ENCODE measurements around the gene RYK.

DNA sequence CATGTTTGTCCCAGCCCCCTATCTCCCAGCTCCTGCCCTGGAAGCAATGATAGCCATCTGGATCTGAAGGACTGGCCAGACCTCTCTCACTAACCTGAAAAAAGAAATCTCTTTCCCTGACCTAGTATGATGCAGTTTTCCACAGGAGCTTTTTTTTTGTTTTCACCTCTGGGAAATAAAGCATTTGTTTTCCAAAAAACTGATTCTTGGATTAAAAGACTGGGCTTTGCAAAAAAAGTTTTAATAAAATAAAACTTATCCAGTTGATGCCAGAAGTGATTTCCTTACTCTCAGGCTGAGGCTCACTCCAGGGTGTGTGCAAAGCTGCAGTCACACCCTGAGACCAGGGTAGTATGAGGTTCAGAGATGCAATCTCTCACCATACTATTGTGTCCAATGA lies 104.0 kb downstream of the RYK start:
- TF ChIP-seq GATA3 (IDR thresholded peaks at IDR 0.05; ENCODE audit: low read depth, low read length): no peak
- TF ChIP-seq GATA2 (IDR thresholded peaks at IDR 0.05; ENCODE audit: low read depth, low read length): no peak

Measured in SH-SY5Y (cell line).